Measurements from ENCODE around the gene SLC38A1.
A peak's percentile ranks its signal among the peaks of the same experiment; 100 is the strongest.

Gene SLC38A1

GRCh38 chr12:46282829-46283228 is 14.0 kb upstream of the SLC38A1 start:
- H3K27ac ChIP-seq = no peak overlapping the region
- H3K4me1 ChIP-seq = no peaks in the 10 kb centered on the region
- H4K20me1 ChIP-seq = no peaks in the 10 kb centered on the region
- H3K9me3 ChIP-seq = peaks cover 56% of the 10 kb centered on the region
- peaks cover 4% of the 10 kb centered on the region; the same call in 1 of the 2 replicates for H3K36me3 ChIP-seq
- H3K4me3 ChIP-seq = no peak overlapping the region
- H3K9ac ChIP-seq = no peak overlapping the region
- no peak for TF ChIP-seq Cebpa-rat (IDR thresholded peaks at IDR 0.05)
- H3K27me3 ChIP-seq = no peaks in the 10 kb centered on the region
- no peak overlapping the region for H3K4me2 ChIP-seq

GRCh38 chr12:46276756-46277155 is 7.9 kb upstream of the SLC38A1 start:
- Histone ChIP-seq H3K4me1 (no peaks in the 10 kb centered on the region), H3K27me3 (no peaks in the 10 kb centered on the region), H3K9ac (no peak overlapping the region), H3K27ac (no peak overlapping the region), H3K4me3 (no peak overlapping the region), H3K9me3 (peaks cover 10% of the 10 kb centered on the region), H3K36me3 (no peaks in the 10 kb centered on the region; the same call in 1 of the 2 replicates), H4K20me1 (no peaks in the 10 kb centered on the region), H3K4me2 (no peak overlapping the region)
- no peak for TF ChIP-seq Cebpa-rat (IDR thresholded peaks at IDR 0.05)

GRCh38 chr12:46271863-46272262 is 3.0 kb upstream of the SLC38A1 start:
- TF ChIP-seq Cebpa-rat (IDR thresholded peaks at IDR 0.05) = no peak
- Histone ChIP-seq H3K9ac (no peak overlapping the region), H3K27ac (no peak overlapping the region), H3K4me2 (no peak overlapping the region), H4K20me1 (peaks cover under 1% of the 10 kb centered on the region; the same call in 1 of the 2 replicates), H3K4me1 (peaks cover 14% of the 10 kb centered on the region), H3K4me3 (no peak overlapping the region), H3K9me3 (no peaks in the 10 kb centered on the region), H3K36me3 (no peaks in the 10 kb centered on the region), H3K27me3 (no peaks in the 10 kb centered on the region)

GRCh38 chr12:46269429-46270241 is 792 bp upstream of the SLC38A1 start:
- Histone ChIP-seq H3K9ac (peak overlapping the region; percentile 99), H3K4me1 (peaks cover 31% of the 10 kb centered on the region), H3K9me3 (no peaks in the 10 kb centered on the region), H3K36me3 (peaks cover 4% of the 10 kb centered on the region; the same call in 1 of the 2 replicates), H4K20me1 (peaks cover 23% of the 10 kb centered on the region), H3K4me2 (peak overlapping the region; percentile 92), H3K27ac (peak overlapping the region; percentile 98), H3K27me3 (no peaks in the 10 kb centered on the region), H3K4me3 (peak overlapping the region; percentile 93)
- no peak for TF ChIP-seq Cebpa-rat (IDR thresholded peaks at IDR 0.05)

- Histone ChIP-seq H3K4me3 (peak overlapping the region; percentile 93), H3K9me3 (no peaks in the 10 kb centered on the region), H3K4me1 (peaks cover 46% of the 10 kb centered on the region), H3K36me3 (peaks cover 13% of the 10 kb centered on the region; the same call in 1 of the 2 replicates), H3K4me2 (peak overlapping the region; percentile 92), H3K9ac (peak overlapping the region; percentile 99), H4K20me1 (peaks cover 39% of the 10 kb centered on the region), H3K27me3 (no peaks in the 10 kb centered on the region), H3K27ac (peak overlapping the region; percentile 98)
- TF ChIP-seq Cebpa-rat (IDR thresholded peaks at IDR 0.05) = no peak
These were observed 839 bp downstream of the SLC38A1 start for GRCh38 chr12:46267825-46268582.

GRCh38 chr12:46267575-46267824 is 1.3 kb downstream of the SLC38A1 start:
- peak overlapping the region; percentile 93 for H3K4me3 ChIP-seq
- H3K27ac ChIP-seq = peak overlapping the region; percentile 98
- H3K9me3 ChIP-seq = no peaks in the 10 kb centered on the region
- H3K9ac ChIP-seq = peak overlapping the region; percentile 99
- H3K27me3 ChIP-seq = no peaks in the 10 kb centered on the region
- TF ChIP-seq Cebpa-rat (IDR thresholded peaks at IDR 0.05) = no peak
- H3K4me1 ChIP-seq = peaks cover 46% of the 10 kb centered on the region
- peaks cover 17% of the 10 kb centered on the region; the same call in 1 of the 2 replicates for H3K36me3 ChIP-seq
- H3K4me2 ChIP-seq = peak overlapping the region; percentile 92
- H4K20me1 ChIP-seq = peaks cover 44% of the 10 kb centered on the region

GRCh38 chr12:46266869-46267574 is 1.8 kb downstream of the SLC38A1 start:
- Histone ChIP-seq H3K36me3 (peaks cover 17% of the 10 kb centered on the region; the same call in 1 of the 2 replicates), H3K9ac (peak overlapping the region; percentile 99), H3K9me3 (0 out of 2 replicates have a peak, but pooled peaks cover 2% of the 10 kb centered on the region), H3K4me3 (peak overlapping the region; percentile 93), H4K20me1 (peaks cover 49% of the 10 kb centered on the region), H3K4me1 (peaks cover 46% of the 10 kb centered on the region), H3K27ac (peak overlapping the region; percentile 98), H3K4me2 (peak overlapping the region; percentile 92), H3K27me3 (no peaks in the 10 kb centered on the region)
- no peak for TF ChIP-seq Cebpa-rat (IDR thresholded peaks at IDR 0.05)

GRCh38 chr12:46266382-46266791 is 2.5 kb downstream of the SLC38A1 start:
- Histone ChIP-seq H3K4me1 (peaks cover 46% of the 10 kb centered on the region), H3K4me3 (peak overlapping the region; percentile 93), H3K9me3 (peaks cover 8% of the 10 kb centered on the region), H3K9ac (peak overlapping the region; percentile 99), H3K27ac (peak overlapping the region; percentile 98), H3K4me2 (peak overlapping the region; percentile 92), H3K36me3 (peaks cover 23% of the 10 kb centered on the region), H3K27me3 (no peaks in the 10 kb centered on the region), H4K20me1 (peaks cover 55% of the 10 kb centered on the region)
- TF ChIP-seq Cebpa-rat (IDR thresholded peaks at IDR 0.05) = no peak

GRCh38 chr12:46265734-46266133 is 3.1 kb downstream of the SLC38A1 start:
- no peak for TF ChIP-seq Cebpa-rat (IDR thresholded peaks at IDR 0.05)
- Histone ChIP-seq H3K4me3 (peak overlapping the region; percentile 93), H3K27me3 (no peaks in the 10 kb centered on the region), H3K27ac (peak overlapping the region; percentile 98), H3K9me3 (peaks cover 15% of the 10 kb centered on the region), H3K4me1 (peaks cover 44% of the 10 kb centered on the region), H3K4me2 (peak overlapping the region; percentile 92), H3K9ac (peak overlapping the region; percentile 99), H3K36me3 (peaks cover 30% of the 10 kb centered on the region), H4K20me1 (peaks cover 62% of the 10 kb centered on the region)

All from BLaER1 (cell line).